Heart left ventricle (tissue), 13 donors: ENCODE results near the gene SYCP3.

Experiments used
- CTCF ChIP-seq, 12 donors: fragments of 200-600 bp; sonication (generic) in 4 of 12; IDR thresholded peaks; one replicate each; pipeline versions ENCODE4 v1.5.0 to v1.8.0; 2018 to 2022; ENCODE audit warnings: antibody characterized with exemption in 12 of 12, mild to moderate bottlenecking in 5 of 12
- POLR2A ChIP-seq, 2 donors: fragments of 450-650 bp; IDR thresholded peaks; one replicate each; pipeline ENCODE4 v1.6.1; 2017; ENCODE audit warnings: antibody characterized with exemption in 2 of 2, mild to moderate bottlenecking in 2 of 2, moderate library complexity in 2 of 2
- donor health status: ischemic (EF 13 %, LVEDD 7.1; RV severe dilation, severe dysfunction).
- donor health status: DM: no; HTN: yes; CAD: no.
- donor health status: DM: no; HTN: no; CAD: no.
- donor health status: ischemic (EF 25% LVEDD 6.9; RV normal size, moderate dysfunction).
- donor health status: ischemic (EF 25% LVEDD 5.7; RV mildly dilated, moderate dysfunction).
- donor health status: ischemic (EF 35%, LVEDD 5.7; RV mildly dilated, moderate dysfunction).
- donor health status: nonischemic (EF 11% LVEDD 7.7; RV severe dilation, severe dysfunction).
- donor health status: DM: yes; HTN: yes; CAD: no.
- donor health status: PGD.
- donor health status: ischemic (EF 29% LVEDD 5.4; RV normal size, mild dysfunction).
- donor health status: nonischemic (EF 23%, LVEDD 6.1; RV moderate dilation, normal function).

GRCh38 chr12:101777978-101778377 is 38.7 kb upstream of the SYCP3 start:
- no peak for TF ChIP-seq CTCF (IDR thresholded peaks at IDR 0.05)
- no peak for TF ChIP-seq POLR2A (IDR thresholded peaks at IDR 0.05)
